ENCODE results near the gene ODAD2.
"Not testable (repeated sequence)": the region's sequence is repeated elsewhere in the genome, so short reads cannot be mapped to it uniquely, and the experiment has no call there.

ODAD2 gene

GRCh38 chr10:27998954-27999275 lies at the start of gene ODAD2:
Gene ODAD2 (minus strand): TSS chr10:27999079. CDS start chr10:27995142, 3,937 bp downstream.
- DNase-seq (no peak), ATAC-seq (no peak)

GRCh38 chr10:28047061-28047460 lies 48.2 kb upstream of the ODAD2 start:
- ATAC-seq, result no peak
- DNase-seq, result no peak

GRCh38 chr10:28046579-28046978 lies 47.7 kb upstream of the ODAD2 start:
- DNase-seq, result no peak
- ATAC-seq, result no peak

GRCh38 chr10:28043941-28044340 lies 45.1 kb upstream of the ODAD2 start:
- DNase-seq (no peak), ATAC-seq (no peak)

GRCh38 chr10:28036587-28036986 lies 37.7 kb upstream of the ODAD2 start:
- ATAC-seq, result no peak

GRCh38 chr10:28020993-28021982 lies 22.4 kb upstream of the ODAD2 start:
- ATAC-seq (peak; percentile 28), DNase-seq (no peak)

More at GRCh38 chr10:28036587-28036986, 37.7 kb upstream of the ODAD2 start:
- DNase-seq, result no peak

GRCh38 chr10:28020080-28020860 lies 21.4 kb upstream of the ODAD2 start:
- DNase-seq (no peak), ATAC-seq (no peak)

GRCh38 chr10:28014651-28015050 lies 15.8 kb upstream of the ODAD2 start:
- peak; percentile 78 for ATAC-seq
- no peak for DNase-seq

- ATAC-seq (no peak), DNase-seq (no peak)
Measured at GRCh38 chr10:28012990-28013515, 14.2 kb upstream of the ODAD2 start.

GRCh38 chr10:28010821-28011220 lies 11.9 kb upstream of the ODAD2 start:
- DNase-seq (no peak), ATAC-seq (no peak)

GRCh38 chr10:28008054-28008453 lies 9.2 kb upstream of the ODAD2 start:
- no peak for DNase-seq
- no peak for ATAC-seq

GRCh38 chr10:28001353-28001752 lies 2.5 kb upstream of the ODAD2 start:
- no peak for ATAC-seq
- no peak for DNase-seq

- peak; percentile 37 for DNase-seq
Measured at GRCh38 chr10:27998178-27998953, 513 bp downstream of the ODAD2 start.

GRCh38 chr10:27997865-27998177 lies 1.1 kb downstream of the ODAD2 start:
- DNase-seq (no peak), ATAC-seq (no peak)

More at GRCh38 chr10:27998178-27998953, 513 bp downstream of the ODAD2 start:
- peak; percentile 83 for ATAC-seq

GRCh38 chr10:27995311-27995710 lies 3.6 kb downstream of the ODAD2 start:
- ATAC-seq, result no peak
- no peak for DNase-seq

GRCh38 chr10:27989357-27989756 lies 9.5 kb downstream of the ODAD2 start:
- not testable (repeated sequence) for ATAC-seq, DNase-seq

- DNase-seq (no peak), ATAC-seq (no peak)
Measured at GRCh38 chr10:27986821-27987220, 12.1 kb downstream of the ODAD2 start.

GRCh38 chr10:27982875-27983543 lies 15.9 kb downstream of the ODAD2 start:
- DNase-seq (no peak), ATAC-seq (no peak)

- ATAC-seq (no peak), DNase-seq (no peak)
Measured at GRCh38 chr10:27981744-27982143, 17.1 kb downstream of the ODAD2 start.

- DNase-seq, ATAC-seq: not testable (repeated sequence)
Measured at GRCh38 chr10:27970795-27971194, 28.1 kb downstream of the ODAD2 start.

- ATAC-seq, result not testable (repeated sequence)
Measured at GRCh38 chr10:27969931-27970330, 28.9 kb downstream of the ODAD2 start.

More at GRCh38 chr10:27969931-27970330, 28.9 kb downstream of the ODAD2 start:
- not testable (repeated sequence) for DNase-seq

Measured in stimulated activated naive CD8-positive, alpha-beta T cell treated with anti-CD3 and anti-CD28 coated beads, Interleukin-15, Interleukin-2, amounts not matched to agents 100 U/mL and 50 U/mL, for 24 hours (primary cell).